ENCODE results near the gene PCDH9. TPM values are rescaled to one million over a fixed set of nuclear protein-coding genes. Genes with fewer than 3 reads are reported as not detected.

The PCDH9 gene
- total RNA-seq, 1 donor from 2014 or later, result 0.26 TPM

DNA sequence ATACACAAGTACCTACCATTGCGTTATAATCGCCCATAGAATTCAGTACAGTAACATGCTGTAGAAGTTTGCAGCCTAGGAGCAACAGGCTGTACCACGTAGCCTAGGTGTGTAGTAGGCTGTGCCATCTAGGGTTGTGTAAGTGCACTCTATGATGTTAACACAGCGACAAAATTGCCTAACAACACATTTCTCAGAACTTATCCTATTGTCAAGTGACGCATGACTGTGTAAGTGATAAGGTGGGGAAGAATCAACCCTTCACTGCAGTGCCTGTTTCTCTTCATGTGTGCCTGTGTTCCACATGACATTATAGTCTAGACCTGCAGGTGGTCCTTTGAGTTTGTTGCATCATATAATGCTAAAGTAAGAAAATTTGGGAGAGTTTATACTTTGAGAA lies 94.0 kb downstream of the PCDH9 start:
- TF ChIP-seq, protein P1, sequence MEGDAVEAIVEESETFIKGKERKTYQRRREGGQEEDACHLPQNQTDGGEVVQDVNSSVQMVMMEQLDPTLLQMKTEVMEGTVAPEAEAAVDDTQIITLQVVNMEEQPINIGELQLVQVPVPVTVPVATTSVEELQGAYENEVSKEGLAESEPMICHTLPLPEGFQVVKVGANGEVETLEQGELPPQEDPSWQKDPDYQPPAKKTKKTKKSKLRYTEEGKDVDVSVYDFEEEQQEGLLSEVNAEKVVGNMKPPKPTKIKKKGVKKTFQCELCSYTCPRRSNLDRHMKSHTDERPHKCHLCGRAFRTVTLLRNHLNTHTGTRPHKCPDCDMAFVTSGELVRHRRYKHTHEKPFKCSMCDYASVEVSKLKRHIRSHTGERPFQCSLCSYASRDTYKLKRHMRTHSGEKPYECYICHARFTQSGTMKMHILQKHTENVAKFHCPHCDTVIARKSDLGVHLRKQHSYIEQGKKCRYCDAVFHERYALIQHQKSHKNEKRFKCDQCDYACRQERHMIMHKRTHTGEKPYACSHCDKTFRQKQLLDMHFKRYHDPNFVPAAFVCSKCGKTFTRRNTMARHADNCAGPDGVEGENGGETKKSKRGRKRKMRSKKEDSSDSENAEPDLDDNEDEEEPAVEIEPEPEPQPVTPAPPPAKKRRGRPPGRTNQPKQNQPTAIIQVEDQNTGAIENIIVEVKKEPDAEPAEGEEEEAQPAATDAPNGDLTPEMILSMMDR (IDR thresholded peaks at IDR 0.05; ENCODE audit: insufficient read depth, low read length, severe bottlenecking), result no peak
- DNase-seq (ENCODE audit: low read depth), result no peak
- no peaks in the 10 kb centered on the region for H3K27me3 ChIP-seq (ENCODE audit: control insufficient read depth, insufficient read depth, low read length)
- H3K36me3 ChIP-seq (ENCODE audit: control insufficient read depth, insufficient read depth, low read length), result no peaks in the 10 kb centered on the region
- no peak for FAIRE-seq
- H3K4me3 ChIP-seq (ENCODE audit: low read depth, low read length), result no peak overlapping the region

DNA sequence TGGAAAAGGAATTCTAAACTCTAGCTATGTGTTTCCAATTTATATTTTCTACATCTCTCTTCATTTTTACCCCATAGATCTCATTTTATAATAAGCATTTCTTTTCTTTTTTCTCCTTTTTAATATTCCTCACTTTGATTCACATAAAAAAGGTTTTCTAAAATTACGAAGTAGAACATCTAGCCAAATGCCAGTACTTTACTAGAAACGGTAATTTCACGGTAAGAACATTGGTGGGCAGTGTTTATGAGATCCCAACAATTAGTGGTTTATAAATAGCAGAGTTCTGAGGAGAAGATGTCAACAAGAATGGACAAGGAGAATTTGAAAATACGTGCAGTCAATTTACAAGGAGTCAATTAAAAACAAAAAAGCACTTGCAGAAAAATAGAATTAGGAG lies 94.8 kb downstream of the PCDH9 start:
- TF ChIP-seq, protein P1 (IDR thresholded peaks at IDR 0.05; ENCODE audit: insufficient read depth, low read length, severe bottlenecking), result no peak
- H3K27me3 ChIP-seq (ENCODE audit: control insufficient read depth, insufficient read depth, low read length), result no peaks in the 10 kb centered on the region
- H3K4me3 ChIP-seq (ENCODE audit: low read depth, low read length), result no peak overlapping the region
- no peaks in the 10 kb centered on the region for H3K36me3 ChIP-seq (ENCODE audit: control insufficient read depth, insufficient read depth, low read length)
- DNase-seq (ENCODE audit: low read depth), result no peak
- no peak for FAIRE-seq

DNA sequence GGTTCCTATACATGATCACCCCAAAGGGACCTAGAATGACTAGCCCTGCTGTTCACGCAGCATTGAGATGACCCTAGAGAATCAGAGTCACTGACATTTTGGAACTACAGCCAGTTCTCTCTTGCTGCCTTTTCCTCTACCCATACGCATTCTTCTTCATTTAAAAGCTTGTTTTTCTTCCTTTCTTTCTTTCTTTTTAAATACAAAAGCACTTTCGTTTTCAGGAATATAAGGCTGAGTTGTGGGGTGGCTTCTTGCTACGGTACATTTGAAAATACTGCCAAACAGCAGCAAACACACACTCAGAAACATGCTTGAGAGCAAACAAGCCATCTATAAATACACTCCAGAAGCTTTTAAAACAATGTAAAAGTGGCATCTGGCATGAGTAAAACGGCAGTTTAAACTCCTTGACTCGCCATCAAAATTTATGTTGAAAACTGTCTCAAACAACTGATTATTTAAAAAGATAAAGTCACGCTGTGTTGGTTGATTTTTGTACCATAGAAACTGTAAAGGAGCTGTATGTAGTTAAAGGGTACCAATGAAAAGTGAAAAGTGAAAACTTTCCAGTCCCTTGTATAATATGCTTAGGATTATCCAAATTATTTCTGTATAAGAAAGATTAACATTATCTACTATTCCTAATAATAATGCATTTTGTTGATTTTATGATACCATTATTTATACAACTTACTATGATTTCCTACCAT lies 95.6 kb downstream of the PCDH9 start:
- Histone ChIP-seq H3K36me3 (ENCODE audit: control insufficient read depth, insufficient read depth, low read length) (no peaks in the 10 kb centered on the region), H3K4me3 (ENCODE audit: low read depth, low read length) (no peak overlapping the region), H3K27me3 (ENCODE audit: control insufficient read depth, insufficient read depth, low read length) (no peaks in the 10 kb centered on the region)
- FAIRE-seq, result no peak
- DNase-seq (ENCODE audit: low read depth), result no peak
- TF ChIP-seq, protein P1 (IDR thresholded peaks at IDR 0.05; ENCODE audit: insufficient read depth, low read length, severe bottlenecking), result no peak

DNA sequence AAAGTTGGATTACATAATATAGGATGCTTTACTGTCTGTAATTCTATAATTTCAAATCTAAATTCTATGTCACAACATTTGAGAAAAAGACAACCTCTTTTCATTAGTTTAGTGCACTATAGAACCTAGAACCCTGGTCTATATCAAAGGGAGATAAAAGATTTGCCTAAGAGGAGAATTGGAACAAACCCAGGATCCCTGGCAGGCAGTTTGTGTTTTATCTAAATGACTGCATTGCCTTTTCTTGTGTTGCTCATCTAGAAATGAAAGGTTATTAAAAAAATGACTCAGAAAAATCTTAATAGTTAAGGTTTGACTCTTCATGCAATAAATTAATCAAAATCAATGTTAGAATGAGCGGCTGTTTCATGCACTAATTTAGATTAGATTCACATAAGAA lies 96.7 kb downstream of the PCDH9 start:
- TF ChIP-seq, protein P1 (IDR thresholded peaks at IDR 0.05; ENCODE audit: insufficient read depth, low read length, severe bottlenecking), result no peak
- no peaks in the 10 kb centered on the region for H3K27me3 ChIP-seq (ENCODE audit: control insufficient read depth, insufficient read depth, low read length)
- FAIRE-seq, result no peak
- no peak for DNase-seq (ENCODE audit: low read depth)
- no peaks in the 10 kb centered on the region for H3K36me3 ChIP-seq (ENCODE audit: control insufficient read depth, insufficient read depth, low read length)
- no peak overlapping the region for H3K4me3 ChIP-seq (ENCODE audit: low read depth, low read length)

DNA sequence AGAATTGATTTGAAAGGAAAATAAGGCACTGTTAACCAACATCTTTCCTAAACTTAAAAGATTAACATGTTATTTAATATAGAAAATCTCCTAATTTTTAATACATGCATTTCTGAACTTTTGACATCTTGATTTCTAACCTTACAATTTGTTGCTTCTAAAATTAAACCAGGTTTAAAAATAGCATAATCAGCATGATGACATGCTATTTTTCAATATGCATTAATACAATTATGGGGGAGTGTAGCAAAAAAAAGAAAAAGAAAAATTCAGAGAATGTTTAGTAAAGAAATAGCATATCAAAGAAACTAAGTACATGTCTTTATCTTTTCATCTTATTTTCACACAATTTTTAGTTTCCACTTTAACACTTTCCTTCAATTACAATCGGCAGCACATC lies 98.7 kb downstream of the PCDH9 start:
- Histone ChIP-seq H3K4me3 (ENCODE audit: low read depth, low read length) (no peak overlapping the region), H3K36me3 (ENCODE audit: control insufficient read depth, insufficient read depth, low read length) (no peaks in the 10 kb centered on the region), H3K27me3 (ENCODE audit: control insufficient read depth, insufficient read depth, low read length) (no peaks in the 10 kb centered on the region)
- no peak for FAIRE-seq
- no peak for DNase-seq (ENCODE audit: low read depth)
- TF ChIP-seq, protein P1 (IDR thresholded peaks at IDR 0.05; ENCODE audit: insufficient read depth, low read length, severe bottlenecking), result no peak

DNA sequence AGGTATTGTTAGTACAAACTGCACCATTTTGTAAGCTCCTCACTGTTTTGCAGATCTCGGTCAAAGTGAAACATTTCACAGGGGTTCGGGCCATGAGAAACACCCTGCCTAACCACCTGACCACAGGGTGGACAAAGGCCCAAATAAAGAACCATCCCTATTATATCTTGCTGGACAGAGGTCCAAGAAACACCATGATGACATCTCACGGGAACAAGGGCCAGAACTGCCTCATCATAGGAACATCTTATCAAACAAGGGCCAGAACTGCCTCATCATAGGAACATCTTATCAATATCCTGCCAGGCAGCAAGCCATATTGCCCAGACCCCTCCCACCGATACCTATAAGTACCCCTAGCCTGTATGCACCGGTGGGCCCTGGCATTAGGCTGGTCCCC lies 99.7 kb downstream of the PCDH9 start:
- Histone ChIP-seq H3K4me3 (ENCODE audit: low read depth, low read length) (no peak overlapping the region), H3K27me3 (ENCODE audit: control insufficient read depth, insufficient read depth, low read length) (no peaks in the 10 kb centered on the region), H3K36me3 (ENCODE audit: control insufficient read depth, insufficient read depth, low read length) (no peaks in the 10 kb centered on the region)
- DNase-seq (ENCODE audit: low read depth) (no peak), FAIRE-seq (no peak)
- TF ChIP-seq, protein P1 (IDR thresholded peaks at IDR 0.05; ENCODE audit: insufficient read depth, low read length, severe bottlenecking), result no peak

All from bronchial epithelial cell (primary cell).